GM21786 (cell line): ENCODE results near the gene XXYLT1.
A peak's percentile ranks its signal among the peaks of the same experiment; 100 is the strongest.
"Not testable (repeated sequence)": the region's sequence is repeated elsewhere in the genome, so short reads cannot be mapped to it uniquely, and the experiment has no call there.

ENCODE experiments used
- ATAC-seq: cut with Tn5 transposase; IDR thresholded peaks from one replicate; pipeline ENCODE4 v1.9.1; 2021; ENCODE audit not compliant: unreplicated experiment

The XXYLT1 gene

DNA sequence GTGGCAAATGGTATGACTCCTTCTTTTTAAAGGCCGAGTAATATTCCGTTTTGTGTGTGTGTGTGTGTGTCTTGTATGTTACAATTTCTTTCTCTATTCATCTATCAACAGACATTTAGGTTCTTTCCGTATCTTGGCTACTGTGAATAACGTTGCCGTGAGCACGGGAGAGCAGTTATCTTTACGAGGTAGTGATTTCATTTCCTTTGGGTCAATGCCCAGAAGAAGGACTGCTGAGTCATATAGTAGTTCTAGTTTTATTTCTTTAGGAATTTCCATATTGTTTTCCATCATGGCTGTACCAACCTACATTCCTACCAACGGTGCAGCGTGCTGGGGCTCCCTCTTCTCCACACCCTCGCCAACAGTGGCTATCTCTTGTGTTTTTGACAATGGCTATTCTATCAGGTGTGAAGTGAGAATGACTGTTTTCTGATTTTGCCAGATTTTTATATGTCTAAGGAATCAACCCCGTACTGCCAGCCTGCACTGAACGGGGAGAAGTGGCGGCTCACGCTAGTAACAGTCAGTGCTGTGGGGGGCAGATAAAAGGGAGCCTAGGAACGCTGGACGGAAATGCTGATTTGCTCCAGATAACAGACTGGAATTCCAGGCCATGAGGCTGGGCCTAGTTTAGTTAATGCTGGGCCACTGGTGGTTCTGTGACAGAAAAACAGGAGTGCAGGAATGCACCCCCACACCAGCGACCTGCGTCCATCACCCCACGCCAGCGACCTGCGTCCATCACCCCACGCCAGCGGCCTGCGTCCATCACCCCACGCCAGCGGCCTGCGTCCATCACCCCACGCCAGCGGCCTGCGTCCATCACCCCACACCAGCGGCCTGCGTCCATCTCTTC is 168.1 kb downstream of the XXYLT1 start:
- no peak for ATAC-seq

DNA sequence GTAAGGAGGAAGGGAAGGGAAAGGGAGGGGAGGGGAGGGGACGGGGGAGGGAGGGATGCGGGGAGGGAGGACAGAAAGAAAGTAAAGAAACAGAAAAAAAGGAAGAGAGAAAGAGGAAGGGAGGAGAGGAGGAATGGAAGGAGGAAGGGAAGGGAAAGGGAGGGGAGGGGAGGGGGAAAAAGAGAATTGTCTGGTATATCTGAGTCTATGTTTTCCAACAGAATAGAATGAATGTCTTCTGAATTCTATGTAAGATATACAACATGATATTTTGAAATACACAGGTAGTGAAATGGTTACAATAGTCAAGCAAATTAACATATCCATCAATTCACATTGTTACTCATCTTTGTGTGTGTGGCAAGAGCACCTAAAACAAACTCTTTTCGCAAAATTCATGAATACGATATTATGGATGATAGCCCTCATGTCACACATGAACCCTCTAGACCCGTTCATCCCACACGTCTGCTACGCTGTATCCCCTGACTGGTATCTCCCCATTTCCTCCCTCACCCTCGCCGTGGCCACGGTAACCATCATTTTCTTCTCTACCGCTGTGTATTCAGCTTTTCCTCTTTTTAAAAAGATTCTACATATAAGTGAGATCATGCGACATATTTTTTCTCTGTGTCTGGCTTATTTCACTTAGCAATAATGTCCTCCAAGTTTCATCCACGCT is 168.9 kb downstream of the XXYLT1 start:
- no peak for ATAC-seq

DNA sequence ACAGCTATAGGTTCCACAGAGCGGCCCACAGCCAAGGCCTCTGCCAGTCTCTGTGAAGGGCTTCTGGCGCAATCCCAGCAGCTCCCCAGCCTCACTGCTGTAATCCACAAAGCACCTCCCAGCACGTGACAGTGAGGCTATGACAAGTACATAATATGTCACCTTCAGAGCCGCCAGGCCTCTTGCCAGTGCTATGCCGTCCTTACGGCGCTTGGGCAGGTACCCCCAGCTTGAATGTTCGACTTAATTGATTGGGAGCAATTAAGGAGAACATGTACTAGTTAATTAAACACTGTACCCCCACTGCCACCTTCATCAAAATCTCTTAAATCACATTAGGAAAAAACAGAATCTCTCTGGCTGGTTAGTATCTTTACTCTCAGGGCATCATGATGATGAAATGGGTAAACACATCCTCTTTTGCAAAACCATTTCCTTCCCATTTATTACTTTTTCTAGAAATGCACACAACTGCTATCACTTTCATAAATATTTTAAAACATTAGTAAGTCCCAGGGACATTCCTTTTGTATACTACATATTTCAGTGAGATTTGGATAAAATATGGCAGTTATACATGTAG is 169.9 kb downstream of the XXYLT1 start:
- ATAC-seq, result peak; percentile 53

DNA sequence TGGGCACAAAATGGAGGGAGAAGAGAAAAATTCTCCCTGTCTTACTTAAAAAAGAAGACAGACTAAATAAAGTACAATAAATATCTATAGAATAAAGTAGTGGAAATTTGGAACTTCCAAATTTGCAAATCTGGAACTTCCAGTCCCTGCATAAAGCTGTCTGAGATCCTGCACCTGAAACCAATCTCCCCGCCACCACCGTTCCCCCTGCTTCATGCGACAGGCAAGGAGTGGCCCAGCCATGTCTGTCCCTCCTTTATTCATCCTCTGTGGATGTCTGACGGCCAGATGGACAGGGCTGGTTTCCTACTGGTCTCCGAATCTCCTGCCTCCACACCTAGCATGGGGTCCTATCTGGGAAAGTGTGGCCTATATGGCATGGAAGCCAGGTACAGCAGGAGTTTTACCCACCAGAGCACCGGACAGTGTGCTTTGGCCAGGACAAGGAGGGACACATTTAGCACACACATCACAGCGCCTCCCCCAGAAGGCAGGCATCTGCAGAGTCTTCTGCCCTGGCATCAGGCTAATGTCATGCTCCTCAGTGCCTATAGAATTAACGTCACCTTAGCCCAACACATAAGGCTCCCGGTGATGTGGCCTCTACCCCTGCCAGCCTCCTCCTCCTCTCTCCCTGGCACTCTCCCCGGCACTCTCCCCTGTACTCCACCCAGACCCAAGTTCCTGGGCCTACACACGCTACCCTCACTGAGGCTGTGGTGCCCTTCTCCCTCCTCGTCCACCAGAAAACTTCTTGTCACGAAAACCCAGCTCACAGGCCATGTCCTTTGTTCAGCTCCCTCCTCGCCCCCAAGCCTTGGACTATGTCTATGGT is 170.8 kb downstream of the XXYLT1 start:
- ATAC-seq, result no peak

DNA sequence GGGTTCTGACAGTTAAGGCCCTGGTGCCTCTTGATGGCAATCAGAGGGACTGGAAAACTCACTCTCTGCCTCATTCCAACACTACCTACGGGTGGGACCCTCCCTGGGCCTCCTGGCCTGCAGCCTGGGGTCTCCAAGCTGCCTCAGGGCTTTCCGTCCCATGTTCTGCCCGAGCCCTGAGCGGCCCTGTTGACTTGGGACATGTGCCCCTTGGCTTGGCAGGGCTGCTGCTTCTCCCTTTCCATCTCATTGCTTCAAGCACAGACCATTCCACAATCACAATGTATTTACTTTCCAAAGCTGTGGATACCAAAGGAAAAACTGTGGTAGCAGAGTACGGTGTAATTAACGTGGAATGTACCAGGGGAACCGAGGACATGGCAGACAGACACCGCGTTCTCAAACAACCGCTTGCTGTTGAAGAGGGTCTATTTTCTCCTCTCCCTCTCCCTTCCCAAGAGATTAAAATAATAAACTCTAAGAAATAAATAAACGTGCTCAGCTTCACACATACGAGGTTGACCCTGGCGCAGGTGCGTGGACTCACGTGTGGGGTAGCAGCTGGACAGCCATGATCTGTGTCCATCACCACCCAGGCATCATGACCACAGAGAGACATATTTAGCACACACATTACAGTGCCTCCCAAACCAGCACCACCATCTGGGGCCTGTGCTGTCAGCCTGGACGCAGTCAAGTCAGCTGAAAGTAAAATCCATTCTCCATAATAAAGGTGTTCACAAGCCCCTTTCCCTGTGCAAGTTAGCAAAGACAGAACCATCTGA is 172.0 kb downstream of the XXYLT1 start:
- no peak for ATAC-seq

DNA sequence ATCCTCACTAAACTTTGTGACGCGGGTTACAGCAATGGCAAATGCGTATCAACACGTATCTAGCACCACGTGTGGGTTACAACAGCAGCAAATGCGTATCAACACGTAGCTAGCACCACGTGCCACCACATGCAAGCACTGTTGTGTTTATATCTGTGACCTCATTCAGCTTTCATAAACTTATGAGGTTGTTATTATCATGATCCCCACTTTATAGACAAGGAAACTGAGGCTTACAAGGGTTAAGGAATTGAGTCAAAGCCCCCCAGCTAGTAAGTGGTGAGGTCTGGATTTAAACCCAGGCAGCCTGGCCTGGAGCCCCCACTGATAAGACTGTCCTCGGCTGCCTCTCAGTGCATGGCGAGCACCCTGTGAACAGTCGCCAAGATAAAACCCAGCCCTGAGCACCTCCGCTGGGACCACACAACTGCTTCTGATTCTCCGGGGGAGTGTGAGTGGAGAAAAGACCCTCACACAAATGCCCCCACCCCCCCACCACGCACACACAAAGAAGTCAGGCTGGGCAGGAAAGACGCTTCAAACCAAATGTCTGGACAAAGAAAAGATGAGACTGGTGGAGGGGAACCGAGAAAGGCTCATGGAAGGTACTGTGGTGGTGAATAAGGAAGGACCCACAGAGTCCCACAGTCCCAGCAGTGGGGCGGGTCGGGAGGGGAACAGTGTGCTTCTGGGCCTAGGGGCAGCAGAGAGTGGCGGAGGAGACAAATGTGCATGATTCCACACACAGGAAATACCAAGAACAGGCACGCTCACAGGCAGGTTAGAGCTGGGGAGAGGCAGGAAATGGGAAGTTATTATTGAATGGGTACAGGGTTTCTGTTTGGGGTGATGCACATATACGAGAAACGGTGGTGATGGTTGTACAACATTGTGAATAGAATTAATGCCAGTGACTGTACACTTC is 173.4 kb downstream of the XXYLT1 start:
- ATAC-seq, result no peak

DNA sequence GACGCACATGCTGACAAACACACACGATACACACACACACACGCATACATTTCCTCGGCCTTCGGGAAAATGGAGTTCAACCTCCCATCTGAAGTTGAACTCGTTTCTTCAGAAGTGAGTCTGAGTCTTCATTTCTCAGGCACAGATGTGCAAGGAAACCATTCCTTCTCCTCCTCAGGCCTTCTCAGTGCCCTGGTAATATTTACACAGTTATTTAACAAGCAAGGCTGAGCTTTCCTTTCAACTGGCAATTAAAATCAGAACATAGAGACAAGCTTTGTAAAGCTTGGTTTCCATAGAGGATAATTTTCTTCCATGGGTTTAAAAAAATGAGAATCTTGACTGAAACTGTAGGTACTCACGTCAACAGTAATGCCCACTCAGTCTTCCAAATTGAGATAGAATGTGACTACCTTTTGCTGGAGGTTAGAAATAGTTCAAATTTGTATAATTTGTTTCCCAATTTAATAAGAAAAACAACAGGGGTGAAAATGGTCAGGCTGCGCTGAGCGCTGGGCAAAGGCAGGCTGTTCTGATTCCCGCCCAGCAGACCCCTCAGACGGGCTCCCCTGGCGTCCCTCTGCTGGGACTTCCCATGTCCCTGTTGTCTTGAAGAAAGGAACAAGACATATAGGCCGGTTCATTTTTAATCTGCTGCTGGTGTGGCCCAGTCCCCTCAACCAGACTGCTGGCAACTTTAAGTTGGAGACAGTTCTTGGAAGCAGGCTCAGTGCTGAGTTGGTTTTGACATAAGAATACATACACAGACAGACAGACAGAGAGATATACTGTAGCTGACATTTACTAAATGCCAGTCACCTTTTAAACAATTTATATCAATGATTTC is 174.3 kb downstream of the XXYLT1 start:
- ATAC-seq, result no peak

DNA sequence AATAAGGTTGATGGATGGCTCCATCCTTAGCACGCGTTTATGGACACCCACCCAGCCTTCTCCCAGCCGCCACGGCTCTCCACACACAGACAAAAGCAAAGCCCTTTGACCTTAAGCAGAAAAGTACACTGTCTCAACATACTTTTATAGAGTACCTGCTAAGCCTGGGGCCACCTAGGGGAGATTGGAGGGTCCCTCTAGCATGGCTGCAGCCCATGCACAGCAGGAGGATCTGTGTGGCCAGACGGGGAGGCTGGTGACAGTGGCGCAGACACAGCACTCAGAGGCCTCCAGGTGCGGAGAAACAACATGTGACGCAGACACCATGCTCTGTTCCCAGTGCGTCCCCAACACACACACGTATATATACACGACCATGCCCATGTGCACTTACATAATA is 174.9 kb downstream of the XXYLT1 start:
- ATAC-seq, result no peak

DNA sequence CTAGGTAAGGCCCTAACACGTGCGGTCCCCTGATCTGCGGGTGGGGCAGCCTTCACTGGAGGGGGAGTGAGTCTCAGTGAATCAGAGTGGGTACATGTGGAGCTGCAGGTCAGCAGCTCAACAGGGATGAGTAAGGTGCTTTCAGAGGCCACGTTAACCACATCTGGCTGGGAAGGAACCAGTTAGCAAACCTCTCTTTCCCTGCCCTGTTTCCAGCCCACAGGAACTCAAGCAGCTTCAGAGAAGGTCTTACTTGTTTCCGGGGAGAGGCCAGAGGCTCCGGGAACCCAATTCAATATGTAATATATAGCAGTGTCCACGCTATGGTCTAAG is 175.3 kb downstream of the XXYLT1 start:
- no peak for ATAC-seq

DNA sequence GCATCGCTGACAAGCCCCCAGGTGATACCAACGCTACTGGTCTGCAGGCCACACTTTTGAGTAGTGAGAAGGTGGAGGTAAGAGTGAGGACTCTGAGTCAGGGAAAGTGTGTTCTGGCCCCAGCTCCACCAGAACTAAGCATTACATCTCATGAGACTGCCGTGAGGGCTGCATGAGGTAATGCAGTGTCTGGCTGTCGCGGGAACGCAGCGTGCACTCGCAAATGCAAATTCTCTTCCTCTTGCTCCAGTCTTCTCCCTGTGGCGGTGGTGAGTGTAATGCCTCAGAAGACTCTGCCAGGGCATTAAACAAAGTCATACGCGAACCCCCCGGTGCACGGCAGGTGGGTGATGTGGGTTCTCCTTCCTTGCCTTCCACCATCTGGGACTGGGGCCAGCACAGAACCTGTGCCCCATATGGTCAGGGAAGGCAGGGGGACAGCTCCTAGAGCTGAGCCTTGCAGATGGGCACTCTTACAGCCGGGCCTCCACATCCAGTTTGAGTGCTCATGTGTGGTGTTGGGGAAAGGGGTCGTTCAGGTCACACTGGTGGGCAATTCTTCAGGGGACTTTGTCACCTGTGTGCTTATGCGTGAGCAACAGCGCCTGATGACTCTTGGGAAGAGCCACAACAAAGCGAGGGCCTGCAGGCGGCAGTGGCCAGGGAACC is 175.8 kb downstream of the XXYLT1 start:
- ATAC-seq, result peak; percentile 76

DNA sequence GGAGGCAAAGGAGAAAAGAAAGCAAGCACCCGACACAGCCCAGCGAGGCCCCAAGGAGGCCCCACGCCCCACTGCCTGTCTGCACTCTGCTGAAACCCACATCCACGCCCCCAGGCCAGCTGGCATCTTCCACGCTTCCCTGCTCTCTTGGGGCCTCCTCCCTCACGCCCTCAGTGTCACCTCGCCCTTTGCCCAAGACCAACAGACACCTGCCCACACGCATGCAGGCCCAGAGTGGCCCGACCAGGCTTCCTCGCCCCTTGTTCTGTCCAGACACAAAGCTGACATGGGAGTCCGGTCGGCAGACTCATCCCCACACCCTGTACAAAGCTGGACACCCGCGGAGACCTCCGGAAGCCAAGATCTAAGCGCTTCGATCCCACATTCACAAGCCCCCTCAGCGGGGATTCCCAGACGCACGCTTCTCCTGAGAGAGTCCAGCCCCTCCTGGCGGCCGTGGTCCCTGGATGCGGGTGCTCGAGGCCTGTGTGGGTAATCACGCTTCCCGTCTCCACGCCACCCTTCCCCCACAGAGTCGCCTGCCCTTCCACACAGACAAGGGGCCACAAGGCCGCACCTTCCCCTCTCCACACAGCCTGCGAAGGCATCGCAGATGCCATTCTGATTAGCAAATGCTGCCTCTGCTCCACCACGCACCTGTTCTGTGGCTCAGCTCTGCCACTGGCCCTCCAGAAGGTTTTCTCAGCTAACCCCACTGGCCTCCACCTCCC is 176.6 kb downstream of the XXYLT1 start:
- peak; percentile 64 for ATAC-seq

DNA sequence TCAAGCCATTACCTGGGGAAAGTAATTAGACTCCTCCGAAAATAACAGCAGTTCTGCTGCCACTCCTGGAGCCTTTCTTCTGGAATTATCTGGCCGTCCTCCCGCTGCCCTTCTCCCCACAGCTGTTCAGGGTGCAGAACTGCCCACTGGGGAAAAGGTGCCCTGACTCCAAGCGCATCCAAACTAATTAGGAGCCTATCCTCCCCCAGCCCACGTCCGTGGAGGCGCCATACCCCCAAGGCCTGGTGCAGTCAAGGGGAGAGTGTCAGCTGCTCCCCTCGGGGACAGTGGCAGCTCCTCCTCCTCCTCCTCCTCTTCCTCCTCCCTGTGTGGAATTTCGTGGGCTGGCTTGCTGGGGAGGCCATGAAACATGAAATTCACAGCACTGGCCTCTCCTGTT is 177.2 kb downstream of the XXYLT1 start:
- ATAC-seq, result no peak

DNA sequence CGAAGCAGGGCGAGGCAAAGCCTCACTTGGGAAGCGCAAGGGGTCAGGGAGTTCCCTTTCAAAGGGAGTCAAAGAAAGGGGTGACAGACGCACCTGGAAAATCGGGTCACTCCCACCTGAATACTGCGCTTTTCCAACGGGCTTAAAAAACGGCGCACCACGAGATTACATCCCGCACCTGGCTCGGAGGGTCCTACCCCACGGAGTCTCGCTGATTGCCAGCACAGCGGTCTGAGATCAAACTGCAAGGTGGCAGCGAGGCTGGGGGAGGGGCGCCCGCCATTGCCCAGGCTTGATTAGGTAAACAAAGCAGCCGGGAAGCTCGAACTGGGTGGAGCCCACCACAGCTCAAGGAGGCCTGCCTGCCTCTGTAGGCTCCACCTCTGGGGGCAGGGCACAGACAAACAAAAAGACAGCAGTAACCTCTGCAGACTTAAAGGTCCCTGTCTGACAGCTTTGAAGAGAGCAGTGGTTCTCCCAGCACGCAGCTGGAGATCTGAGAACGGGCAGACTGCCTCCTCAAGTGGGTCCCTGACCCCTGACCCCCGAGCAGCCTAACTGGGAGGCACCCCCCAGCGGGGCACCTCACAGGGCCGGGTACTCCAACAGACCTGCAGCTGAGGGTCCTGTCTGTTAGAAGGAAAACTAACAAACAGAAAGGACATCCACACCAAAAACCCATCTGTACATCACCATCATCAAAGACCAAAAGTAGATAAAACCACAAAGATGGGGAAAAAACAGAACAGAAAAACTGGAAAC is 182.9 kb downstream of the XXYLT1 start:
- not testable (repeated sequence) for ATAC-seq

DNA sequence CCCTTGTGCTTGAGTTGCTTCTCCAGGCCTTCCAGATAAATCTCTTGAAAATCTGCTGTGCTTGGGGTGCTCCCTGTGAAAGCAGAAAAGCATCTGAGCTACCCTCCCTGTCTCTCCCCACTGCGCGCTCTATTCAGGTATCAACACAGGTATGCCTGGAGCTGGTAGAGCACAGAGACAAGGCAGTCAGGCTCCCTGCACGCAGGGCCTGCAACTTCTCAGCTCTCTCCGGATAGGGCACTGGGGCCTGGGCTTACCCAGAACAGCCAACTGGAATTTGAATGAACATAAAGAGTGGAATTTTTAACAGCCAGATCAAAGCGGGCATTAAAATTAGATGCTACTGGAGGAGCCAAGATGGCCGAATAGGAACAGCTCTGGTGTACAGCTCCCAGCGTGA is 183.6 kb downstream of the XXYLT1 start:
- ATAC-seq, result no peak

DNA sequence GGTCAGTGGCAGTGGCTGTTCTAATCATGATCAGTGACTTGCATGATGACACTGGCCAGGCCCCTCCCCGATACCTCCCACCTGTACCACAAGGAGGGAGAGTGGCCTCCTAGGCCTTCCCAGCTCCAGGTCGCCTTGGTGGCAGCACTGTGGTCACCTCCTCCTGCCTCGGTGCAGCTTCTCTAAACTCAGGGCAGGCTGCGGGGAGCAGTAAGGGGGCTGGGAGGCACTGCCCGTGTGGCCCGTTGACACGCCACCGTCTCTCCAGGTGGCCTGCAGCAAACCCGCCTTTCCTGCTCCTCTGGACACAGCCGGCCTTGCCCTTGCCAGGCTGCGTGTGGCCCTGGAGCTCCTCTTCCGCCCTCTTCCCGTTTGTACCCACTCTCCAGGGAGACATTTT is 184.1 kb downstream of the XXYLT1 start:
- ATAC-seq, result no peak

DNA sequence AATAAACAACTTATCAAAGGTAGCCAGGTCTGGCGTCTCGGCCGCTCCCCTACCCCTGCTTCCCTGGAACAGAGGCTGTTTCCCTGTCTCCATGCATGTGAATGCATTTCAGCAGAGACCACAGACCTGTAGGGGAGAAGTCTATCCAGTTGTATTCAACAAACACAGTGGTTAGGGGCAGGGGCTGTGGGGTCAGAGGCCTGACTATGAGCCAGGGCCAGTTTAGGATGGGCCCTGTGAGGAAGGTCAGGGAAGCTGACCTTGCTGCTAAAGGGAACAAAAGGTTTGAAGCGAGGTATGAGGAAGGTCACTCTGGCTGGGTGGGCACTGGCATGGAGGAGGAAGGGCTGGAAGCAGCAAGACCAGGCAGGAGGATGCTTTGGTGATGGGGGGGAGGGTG is 184.6 kb downstream of the XXYLT1 start:
- ATAC-seq, result no peak
